Measurements from ENCODE around the gene FAM13A. TPM values are rescaled to one million over a fixed set of nuclear protein-coding genes. Genes with fewer than 3 reads are reported as not detected.

FAM13A gene
- total RNA-seq, 4 donors from 2014 or later = 157 to 327 (median 202) TPM

GRCh38 chr4:88728146-88728545 is 328.8 kb downstream of the FAM13A start:
- DNase-seq = no peak
- 83 to 88% methylated on average over 6 of the region's 6 CpGs for WGBS, 2 donors
- Histone ChIP-seq H3K36me3 (peaks cover 49 to 51% of the 10 kb centered on the region in 2 donors), H3K27ac (no peak overlapping the region), H3K4me1 (peaks cover 7 to 17% of the 10 kb centered on the region in 2 donors), H3K9me3 (no peaks in the 10 kb centered on the region), H3K4me3 (replicated peaks in 1 of 3) (no peak overlapping the region), H3K27me3 (no peaks in the 10 kb centered on the region)
- intact Hi-C loops (cut with DNase I) = no loop called here
- TF ChIP-seq POLR2A (IDR thresholded peaks at IDR 0.05) (no peak), CTCF (IDR thresholded peaks at IDR 0.05) (no peak)

GRCh38 chr4:88725986-88726385 is 331.0 kb downstream of the FAM13A start:
- DNase-seq = no peak
- intact Hi-C loops (cut with DNase I) = no loop called here
- TF ChIP-seq CTCF (IDR thresholded peaks at IDR 0.05) (no peak), POLR2A (IDR thresholded peaks at IDR 0.05) (no peak)
- 77 to 86% methylated on average over 2 of the region's 2 CpGs for WGBS, 2 donors
- Histone ChIP-seq H3K27me3 (no peaks in the 10 kb centered on the region), H3K36me3 (peaks cover 38 to 50% of the 10 kb centered on the region in 2 donors), H3K9me3 (no peaks in the 10 kb centered on the region), H3K27ac (no peak overlapping the region), H3K4me1 (peaks cover 7 to 13% of the 10 kb centered on the region in 2 donors), H3K4me3 (replicated peaks in 1 of 3) (no peak overlapping the region)

- no peak overlapping the region for H3K4me3 ChIP-seq (replicated peaks in 1 of 3)
- no peaks in the 10 kb centered on the region for H3K9me3 ChIP-seq
- peaks cover 30 to 41% of the 10 kb centered on the region in 2 donors for H3K36me3 ChIP-seq
- 92 to 96% methylated on average over 4 of the region's 4 CpGs for WGBS, 2 donors
- no peak for DNase-seq
- H3K27ac ChIP-seq = no peak overlapping the region
- intact Hi-C loops (cut with DNase I) = no loop called here
- TF ChIP-seq POLR2A (IDR thresholded peaks at IDR 0.05) = no peak
- no peak for TF ChIP-seq CTCF (IDR thresholded peaks at IDR 0.05)
- H3K27me3 ChIP-seq = no peaks in the 10 kb centered on the region
- H3K4me1 ChIP-seq = peaks cover 7 to 13% of the 10 kb centered on the region in 2 donors
Measured at GRCh38 chr4:88725143-88725542, 331.8 kb downstream of the FAM13A start.

GRCh38 chr4:88724406-88724805 is 332.6 kb downstream of the FAM13A start:
- WGBS, 2 donors = 80 to 85% methylated on average over 2 of the region's 2 CpGs
- DNase-seq = no peak
- Histone ChIP-seq H3K9me3 (no peaks in the 10 kb centered on the region), H3K27me3 (no peaks in the 10 kb centered on the region), H3K4me1 (peaks cover 7 to 13% of the 10 kb centered on the region in 2 donors), H3K36me3 (peaks cover 22 to 36% of the 10 kb centered on the region in 2 donors), H3K27ac (peak overlapping the region in 2 of 3 donors; percentile 5 to 32), H3K4me3 (replicated peaks in 1 of 3) (no peak overlapping the region)
- TF ChIP-seq POLR2A (IDR thresholded peaks at IDR 0.05) (no peak), CTCF (IDR thresholded peaks at IDR 0.05) (no peak)
- intact Hi-C loops (cut with DNase I) = no loop called here

- intact Hi-C loops (cut with DNase I) = no loop called here
- 83 to 87% methylated on average over 2 of the region's 2 CpGs for WGBS, 2 donors
- DNase-seq = no peak
- no peak overlapping the region for H3K4me3 ChIP-seq (replicated peaks in 1 of 3)
- no peaks in the 10 kb centered on the region for H3K9me3 ChIP-seq
- TF ChIP-seq POLR2A (IDR thresholded peaks at IDR 0.05) = no peak
- no peak for TF ChIP-seq CTCF (IDR thresholded peaks at IDR 0.05)
- H3K27ac ChIP-seq = peak overlapping the region in 1 of 3 donors; percentile 30
- peaks cover 7 to 13% of the 10 kb centered on the region in 2 donors for H3K4me1 ChIP-seq
- H3K27me3 ChIP-seq = no peaks in the 10 kb centered on the region
- H3K36me3 ChIP-seq = peaks cover 13 to 24% of the 10 kb centered on the region in 2 donors
Measured at GRCh38 chr4:88722828-88723227, 334.2 kb downstream of the FAM13A start.
